Measurements from ENCODE around the gene TLR10.
"Not testable (repeated sequence)": the region's sequence is repeated elsewhere in the genome, so short reads cannot be mapped to it uniquely, and the experiment has no call there.

The TLR10 gene

GRCh38 chr4:38802561-38803355 is 20.0 kb upstream of the TLR10 start:
- no peak for DNase-seq (ENCODE audit: low read depth)

- no peak for DNase-seq (ENCODE audit: low read depth)
These were observed 18.2 kb upstream of the TLR10 start for GRCh38 chr4:38800961-38801450.

- no peak for DNase-seq (ENCODE audit: low read depth)
These were observed 17.6 kb upstream of the TLR10 start for GRCh38 chr4:38800366-38800765.

DNA sequence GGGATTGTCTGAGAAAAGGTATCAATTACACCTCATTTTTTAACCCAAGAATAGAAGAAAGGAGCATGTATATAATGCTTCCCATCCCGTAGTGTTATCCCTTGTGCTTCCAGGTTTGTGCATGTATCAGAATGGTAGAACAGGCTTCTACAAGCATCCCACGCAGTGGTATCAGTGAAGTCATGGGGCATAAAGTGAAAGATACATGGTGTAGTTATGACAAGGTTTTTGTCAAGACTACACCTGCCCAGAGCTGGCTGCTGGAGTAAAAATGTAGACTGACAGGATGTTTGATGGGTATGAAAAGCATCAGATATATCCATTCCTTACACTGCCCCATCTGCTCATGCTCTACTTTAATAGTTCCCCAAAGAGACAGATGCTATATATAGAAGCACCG is 12.3 kb upstream of the TLR10 start:
- DNase-seq (ENCODE audit: low read depth), result no peak

DNA sequence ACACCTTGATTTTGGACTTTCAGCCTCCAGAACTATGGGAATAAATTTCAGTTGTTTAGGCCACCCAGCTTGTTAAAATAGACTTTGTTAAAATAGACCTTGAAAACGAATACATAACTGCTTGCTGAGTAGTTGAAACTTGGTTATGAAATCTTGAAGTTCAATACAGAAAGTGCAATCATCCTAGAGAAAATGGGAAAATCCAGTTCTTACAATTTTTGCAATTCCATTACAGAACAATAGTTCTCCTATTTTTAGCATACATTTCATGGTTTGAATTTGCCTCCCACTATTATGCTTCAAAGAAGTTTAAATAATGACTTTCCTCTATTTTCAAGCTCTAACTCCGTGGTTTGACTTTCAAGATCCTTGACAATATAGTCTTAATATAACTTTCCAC is 11.3 kb upstream of the TLR10 start:
- no peak for DNase-seq (ENCODE audit: low read depth)

GRCh38 chr4:38791010-38791409 is 8.2 kb upstream of the TLR10 start:
- no peak for DNase-seq (ENCODE audit: low read depth)

DNA sequence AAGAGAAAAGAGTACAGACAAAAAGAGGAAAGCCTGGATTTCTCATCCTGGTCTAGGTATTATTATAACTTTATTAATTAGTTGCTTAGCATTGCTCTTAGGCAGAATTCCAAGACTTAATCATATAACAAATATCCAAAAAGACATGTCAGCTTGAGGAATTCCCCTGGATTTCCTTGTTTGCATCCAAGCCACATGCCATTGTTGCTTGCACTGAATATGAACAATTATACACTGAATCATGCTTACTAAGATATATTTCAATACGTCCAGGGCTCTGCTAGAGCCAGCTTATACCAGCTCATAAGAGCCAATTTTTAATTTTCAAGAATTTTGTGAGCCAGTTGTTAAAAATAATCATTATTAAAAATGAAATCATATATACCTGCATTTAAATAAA is 5.5 kb upstream of the TLR10 start:
- no peak for DNase-seq (ENCODE audit: low read depth)

- DNase-seq (ENCODE audit: low read depth), result no peak
These were observed 4.9 kb upstream of the TLR10 start for GRCh38 chr4:38787693-38788092.

DNA sequence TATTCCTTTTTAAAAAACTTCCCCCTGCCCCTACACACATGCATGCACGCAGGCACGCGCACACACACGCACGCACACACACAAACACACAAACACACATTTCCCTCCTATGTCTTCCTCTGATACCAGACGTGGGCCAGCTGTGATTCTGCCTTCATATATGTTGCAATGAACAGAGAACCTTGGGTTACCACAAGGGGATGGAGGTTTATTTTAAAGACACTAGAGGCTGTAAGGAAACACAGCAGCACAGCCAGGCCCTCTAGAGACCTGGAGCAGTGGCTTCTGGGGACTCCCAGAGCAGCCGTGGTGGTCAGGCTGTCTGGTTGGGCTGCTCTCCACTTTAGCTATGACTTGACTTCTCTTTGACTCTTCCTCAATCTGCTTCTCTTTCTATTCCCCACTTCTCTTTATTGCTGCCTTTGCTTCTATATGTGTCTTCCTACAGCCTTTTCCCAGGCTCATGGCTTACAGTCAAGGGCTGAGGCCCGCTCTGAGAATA is 3.2 kb upstream of the TLR10 start:
- no peak for DNase-seq (ENCODE audit: low read depth)

- no peak for DNase-seq (ENCODE audit: low read depth)
These were observed 2.4 kb upstream of the TLR10 start for GRCh38 chr4:38785041-38785790.

DNA sequence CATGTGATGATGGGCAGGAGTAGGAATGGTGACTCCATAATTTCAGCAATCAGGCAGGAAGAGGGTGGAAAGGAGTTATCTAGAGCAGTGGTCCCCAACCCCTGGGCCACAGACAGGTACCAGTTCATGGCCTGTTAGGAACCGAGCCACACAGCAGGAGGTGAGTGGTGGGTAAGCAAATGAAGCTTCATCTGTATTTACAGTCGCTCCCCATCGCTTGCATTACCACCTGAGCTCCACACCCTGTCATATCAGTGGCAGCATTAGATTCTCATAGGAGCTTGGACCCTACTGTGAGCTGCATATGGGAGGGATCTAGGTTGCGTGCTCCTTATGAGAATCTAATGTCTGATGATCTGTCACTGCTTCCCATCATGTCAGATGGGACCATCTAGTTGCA is 1.4 kb upstream of the TLR10 start:
- DNase-seq (ENCODE audit: low read depth), result no peak

DNA sequence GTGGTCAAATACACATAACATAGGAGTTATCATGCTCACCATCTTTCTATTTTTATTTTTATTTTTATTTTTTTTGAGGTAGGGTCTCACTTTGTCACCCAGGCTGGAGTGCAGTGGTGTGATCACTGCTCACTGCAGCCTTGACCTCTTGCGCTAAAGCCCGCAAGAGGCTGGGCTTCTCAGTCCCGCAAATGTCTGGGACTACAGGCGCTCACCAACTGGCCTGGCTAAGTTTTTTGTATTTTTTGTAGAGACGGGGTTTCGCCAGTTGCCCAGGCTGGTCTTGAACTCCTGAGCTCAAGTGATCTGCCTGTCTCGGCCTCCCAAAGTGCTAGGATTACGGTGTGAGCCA is 295 bp upstream of the TLR10 start:
- DNase-seq (ENCODE audit: low read depth), result no peak

DNA sequence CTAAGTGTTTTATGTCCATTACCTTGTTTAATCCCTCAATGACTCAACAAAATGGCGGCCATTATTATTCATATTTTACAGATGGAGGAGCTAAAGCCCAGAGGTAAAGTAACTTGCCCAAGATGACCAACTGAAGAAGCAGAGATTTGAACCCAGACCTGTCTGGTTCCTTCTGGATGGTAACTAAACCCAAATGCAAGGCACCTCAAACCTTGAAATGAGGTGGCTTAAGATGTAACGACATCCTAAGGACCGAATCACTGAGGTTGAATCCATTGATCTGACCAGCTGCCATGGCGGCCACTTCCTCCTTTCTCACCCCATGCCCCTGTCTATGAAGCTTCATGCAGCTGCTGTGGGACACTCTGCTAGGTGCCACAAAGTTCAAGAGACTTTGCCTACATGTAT is 932 bp downstream of the TLR10 start:
- DNase-seq (ENCODE audit: low read depth), result no peak

DNA sequence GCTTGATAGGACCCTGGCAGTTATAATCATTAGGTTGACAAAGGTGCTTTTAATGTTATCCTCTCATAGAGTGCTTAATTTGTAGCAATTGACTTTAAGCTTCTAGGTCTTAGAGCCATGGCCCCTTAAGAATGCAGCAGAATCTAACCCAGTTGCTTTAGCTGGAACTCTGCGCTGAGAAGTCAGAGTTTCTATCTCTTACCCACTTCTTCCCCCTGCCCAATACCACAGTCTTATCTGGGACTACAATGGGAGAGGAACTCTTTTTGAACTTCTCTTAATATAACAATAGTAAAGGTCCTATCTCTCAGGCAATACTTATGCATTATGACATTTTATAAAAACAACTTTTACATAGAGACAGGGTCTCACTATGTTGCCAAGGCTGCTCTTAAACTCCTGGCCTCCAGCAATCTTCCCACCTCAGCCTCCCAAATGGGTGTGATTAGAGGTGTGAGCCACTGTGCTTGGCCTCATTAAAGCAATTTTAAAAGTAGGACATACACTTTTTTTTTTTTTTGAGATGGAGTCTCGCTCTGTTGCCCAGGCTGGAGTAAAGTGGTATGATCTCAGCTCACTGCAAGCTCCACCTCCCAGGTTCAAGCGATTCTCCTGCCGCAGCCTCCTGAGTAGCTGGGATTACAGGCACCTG is 1.8 kb downstream of the TLR10 start:
- no peak for DNase-seq (ENCODE audit: low read depth)

DNA sequence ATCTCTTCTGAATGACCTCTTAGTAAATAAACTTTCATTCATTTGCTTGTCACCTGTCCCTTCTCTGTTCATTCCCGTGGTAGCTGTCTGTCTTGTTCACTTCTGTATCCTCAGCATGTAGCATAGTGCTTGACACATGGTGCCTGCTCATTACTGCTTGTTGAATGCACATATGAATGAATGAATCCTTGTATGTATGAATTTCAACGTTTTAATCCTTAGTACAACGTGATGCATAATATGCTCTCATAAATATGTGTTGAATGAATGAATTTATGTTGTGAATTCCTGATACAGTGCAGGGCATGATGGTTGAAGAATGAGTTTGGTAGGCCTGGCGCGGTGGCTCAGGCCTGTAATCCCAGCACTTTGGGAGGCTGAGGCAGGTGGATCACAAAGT is 3.0 kb downstream of the TLR10 start:
- no peak for DNase-seq (ENCODE audit: low read depth)

DNA sequence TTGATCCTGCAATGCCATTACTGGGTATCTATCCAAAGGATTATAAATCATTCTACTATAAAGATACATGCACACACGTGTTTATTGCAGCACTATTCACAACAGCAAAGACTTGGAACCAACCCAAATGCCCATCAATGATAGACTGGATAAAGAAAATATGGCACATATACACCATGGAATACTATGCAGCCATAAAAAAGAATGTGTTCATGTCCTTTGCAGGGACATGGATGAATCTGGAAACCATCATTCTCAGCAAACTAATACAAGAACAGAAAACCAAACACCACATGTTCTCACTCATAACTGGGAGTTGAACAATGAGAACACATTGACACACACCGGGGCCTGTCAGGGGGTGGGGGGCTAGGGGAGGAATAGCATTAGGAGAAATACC is 4.9 kb downstream of the TLR10 start:
- DNase-seq (ENCODE audit: low read depth), result not testable (repeated sequence)

GRCh38 chr4:38775326-38775725 is 7.5 kb downstream of the TLR10 start:
- no peak for DNase-seq (ENCODE audit: low read depth)

- DNase-seq (ENCODE audit: low read depth), result no peak
These were observed 8.4 kb downstream of the TLR10 start for GRCh38 chr4:38774181-38774955.

DNA sequence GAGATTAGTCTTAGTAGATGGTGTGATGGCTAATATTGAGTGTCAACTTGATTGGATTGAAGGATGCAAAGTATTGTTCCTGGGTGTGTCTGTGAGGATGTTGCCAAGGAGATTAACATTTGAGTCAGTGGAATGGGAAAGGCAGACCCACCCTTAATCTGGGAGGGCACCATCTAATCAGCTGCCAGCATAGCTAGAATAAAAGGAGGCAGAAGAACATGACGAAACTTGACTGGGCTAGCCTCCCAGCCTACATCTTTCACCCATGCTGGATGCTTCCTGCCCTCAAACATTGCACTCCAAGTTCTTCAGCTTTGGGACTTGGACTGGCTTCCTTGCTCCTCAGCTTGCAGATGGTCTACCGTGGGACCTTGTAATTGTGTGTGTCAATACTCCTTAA is 12.5 kb downstream of the TLR10 start:
- not testable (repeated sequence) for DNase-seq (ENCODE audit: low read depth)

DNA sequence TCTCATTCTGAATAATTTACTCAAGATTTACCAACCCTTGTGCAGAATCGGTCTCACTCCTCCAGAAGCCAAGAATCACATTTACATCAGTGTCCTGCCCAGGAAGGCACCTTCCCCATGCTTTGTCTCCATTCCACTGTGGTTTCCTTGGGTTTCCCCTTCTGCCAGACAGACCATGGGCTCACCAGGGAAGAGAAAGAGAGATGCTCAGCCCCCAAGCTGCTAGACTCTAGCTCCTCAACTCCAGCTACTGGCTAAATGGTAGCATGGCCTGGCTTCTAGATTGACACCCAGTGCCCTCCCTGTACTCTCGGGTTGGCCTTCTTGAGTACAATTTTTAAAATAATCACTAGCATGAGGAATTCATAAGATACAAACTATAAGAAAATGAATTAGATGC is 12.9 kb downstream of the TLR10 start:
- no peak for DNase-seq (ENCODE audit: low read depth)

DNA sequence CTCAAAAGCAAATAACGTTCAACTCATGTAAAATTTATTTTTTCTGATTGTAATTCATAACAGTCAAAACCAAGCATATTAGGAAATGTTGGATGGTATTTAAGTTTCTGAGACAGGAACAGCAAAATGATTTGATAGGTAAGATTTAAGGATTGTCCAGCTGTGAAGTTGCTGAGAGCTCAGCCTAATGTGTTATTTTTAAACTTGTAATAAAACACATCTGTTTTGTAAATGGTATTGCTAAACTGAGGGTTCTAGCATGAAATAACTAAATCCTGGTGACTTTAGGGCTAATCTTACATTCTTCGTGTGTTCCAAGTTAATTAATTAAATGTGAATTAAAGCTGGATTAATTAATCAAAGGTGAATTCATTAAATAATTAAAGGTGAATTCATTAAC is 13.3 kb downstream of the TLR10 start:
- DNase-seq (ENCODE audit: low read depth), result no peak

- DNase-seq (ENCODE audit: low read depth), result no peak
These were observed 13.8 kb downstream of the TLR10 start for GRCh38 chr4:38768968-38769394.
